ENCODE data around the gene POR.

The POR gene

GRCh38 chr7:75921479-75921878, 6.5 kb downstream of the POR start:
- no peak for DNase-seq (ENCODE audit: low spot score)
- Histone ChIP-seq H3K27ac (no peak overlapping the region), H3K4me3 (no peak overlapping the region)
- TF ChIP-seq CTCF (IDR thresholded peaks at IDR 0.05): no peak

GRCh38 chr7:75922966-75923603, 8.1 kb downstream of the POR start:
- no peak overlapping the region for H3K27ac ChIP-seq
- no peak for TF ChIP-seq CTCF (IDR thresholded peaks at IDR 0.05)
- no peak for DNase-seq (ENCODE audit: low spot score)
- H3K4me3 ChIP-seq: no peak overlapping the region

GRCh38 chr7:75924256-75924655, 9.3 kb downstream of the POR start:
- DNase-seq (ENCODE audit: low spot score): no peak
- Histone ChIP-seq H3K27ac (no peak overlapping the region), H3K4me3 (no peak overlapping the region)
- TF ChIP-seq CTCF (IDR thresholded peaks at IDR 0.05): no peak

- no peak for DNase-seq (ENCODE audit: low spot score)
- H3K4me3 ChIP-seq: no peak overlapping the region
- no peak overlapping the region for H3K27ac ChIP-seq
- no peak for TF ChIP-seq CTCF (IDR thresholded peaks at IDR 0.05)
These were observed 9.9 kb downstream of the POR start for GRCh38 chr7:75924889-75925288.

GRCh38 chr7:75925717-75926435, 10.9 kb downstream of the POR start:
- no peak overlapping the region for H3K27ac ChIP-seq
- no peak for TF ChIP-seq CTCF (IDR thresholded peaks at IDR 0.05)
- no peak overlapping the region for H3K4me3 ChIP-seq
- DNase-seq (ENCODE audit: low spot score): no peak

GRCh38 chr7:75928568-75928914, 13.6 kb downstream of the POR start:
- no peak for DNase-seq (ENCODE audit: low spot score)
- Histone ChIP-seq H3K27ac (no peak overlapping the region), H3K4me3 (no peak overlapping the region)
- TF ChIP-seq CTCF (IDR thresholded peaks at IDR 0.05): no peak

- no peak overlapping the region for H3K27ac ChIP-seq
- no peak overlapping the region for H3K4me3 ChIP-seq
- TF ChIP-seq CTCF (IDR thresholded peaks at IDR 0.05): no peak
- no peak for DNase-seq (ENCODE audit: low spot score)
These were observed 16.7 kb downstream of the POR start for GRCh38 chr7:75931680-75932079.
